Bronchial epithelial cell (primary cell): ENCODE results near the gene ICAM2. TPM values are rescaled to one million over a fixed set of nuclear protein-coding genes. Genes with fewer than 3 reads are reported as not detected.
A peak's percentile ranks its signal among the peaks of the same experiment; 100 is the strongest.
"Not testable (repeated sequence)": the region's sequence is repeated elsewhere in the genome, so short reads cannot be mapped to it uniquely, and the experiment has no call there.

ENCODE experiments used
- DNase-seq: peaks from one replicate; pipeline ENCODE4 v3.0.0-alpha.2; 2010; ENCODE audit warnings: low read depth
- FAIRE-seq: peaks from 2 replicates; lab custom pipeline; 2011; peaks lifted over from hg19 to GRCh38; lab: Jason Lieb, UNC
- H3K27me3 ChIP-seq: 2 replicates; pipeline ENCODE4 v1.5.1; 2011; ENCODE audit warnings: low read length; ENCODE audit not compliant: control insufficient read depth, insufficient read depth
- H3K36me3 ChIP-seq: 2 replicates; pipeline ENCODE4 v1.5.1; 2011; ENCODE audit warnings: low read length; ENCODE audit not compliant: control insufficient read depth, insufficient read depth
- H3K4me3 ChIP-seq: 2 replicates; pipeline ENCODE4 v1.5.1; 2011; ENCODE audit warnings: mild to moderate bottlenecking, low read depth, low read length, control low read depth
- total RNA-seq: library from RNA; depleted of rRNA; stranded (reverse); fragments of >200 nt; gene quantifications from 2 replicates; pipeline ENCODE4 v1.2.1, GENCODE V29; 2014
- TF ChIP-seq, protein P1 (sequence below): IDR thresholded peaks from 2 replicates; pipeline ENCODE4 v1.5.1; 2011; ENCODE audit warnings: mild to moderate bottlenecking, moderate library complexity, low read length, control low read depth, inconsistent platforms; ENCODE audit not compliant: insufficient read depth, severe bottlenecking

The ICAM2 gene
- total RNA-seq, 1 donor from 2014 or later: 0.26 TPM

DNA sequence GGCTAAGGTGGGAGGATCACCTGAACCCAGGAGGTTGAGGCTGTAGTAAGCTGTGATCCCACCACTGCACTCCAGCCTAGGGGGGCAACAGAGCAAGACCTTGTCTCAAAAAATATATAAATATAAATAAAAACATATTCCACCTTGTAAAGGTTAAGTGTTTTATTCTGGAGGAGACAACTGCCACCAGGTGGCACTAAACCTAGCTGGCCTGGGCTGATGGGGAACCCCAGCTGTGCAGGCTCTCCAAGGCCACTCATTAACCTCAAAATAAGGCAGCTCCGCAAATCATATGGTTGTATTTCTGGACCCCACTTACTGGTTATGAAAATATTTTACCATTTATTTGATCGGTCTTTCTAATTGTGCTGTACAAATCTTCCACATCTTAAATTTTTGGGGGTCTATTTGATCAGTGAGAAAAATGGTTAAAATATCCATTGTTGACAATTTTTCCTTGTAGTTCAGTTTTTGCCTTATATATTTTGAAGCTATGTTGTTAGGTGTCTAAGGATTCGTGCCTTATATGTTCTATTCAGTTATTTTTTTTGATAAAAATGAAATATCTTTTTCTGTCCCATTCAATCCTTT is 8.5 kb upstream of the ICAM2 start:
- Histone ChIP-seq H3K4me3 (no peak overlapping the region), H3K27me3 (no peaks in the 10 kb centered on the region), H3K36me3 (no peaks in the 10 kb centered on the region)
- FAIRE-seq: no peak
- TF ChIP-seq, protein P1, sequence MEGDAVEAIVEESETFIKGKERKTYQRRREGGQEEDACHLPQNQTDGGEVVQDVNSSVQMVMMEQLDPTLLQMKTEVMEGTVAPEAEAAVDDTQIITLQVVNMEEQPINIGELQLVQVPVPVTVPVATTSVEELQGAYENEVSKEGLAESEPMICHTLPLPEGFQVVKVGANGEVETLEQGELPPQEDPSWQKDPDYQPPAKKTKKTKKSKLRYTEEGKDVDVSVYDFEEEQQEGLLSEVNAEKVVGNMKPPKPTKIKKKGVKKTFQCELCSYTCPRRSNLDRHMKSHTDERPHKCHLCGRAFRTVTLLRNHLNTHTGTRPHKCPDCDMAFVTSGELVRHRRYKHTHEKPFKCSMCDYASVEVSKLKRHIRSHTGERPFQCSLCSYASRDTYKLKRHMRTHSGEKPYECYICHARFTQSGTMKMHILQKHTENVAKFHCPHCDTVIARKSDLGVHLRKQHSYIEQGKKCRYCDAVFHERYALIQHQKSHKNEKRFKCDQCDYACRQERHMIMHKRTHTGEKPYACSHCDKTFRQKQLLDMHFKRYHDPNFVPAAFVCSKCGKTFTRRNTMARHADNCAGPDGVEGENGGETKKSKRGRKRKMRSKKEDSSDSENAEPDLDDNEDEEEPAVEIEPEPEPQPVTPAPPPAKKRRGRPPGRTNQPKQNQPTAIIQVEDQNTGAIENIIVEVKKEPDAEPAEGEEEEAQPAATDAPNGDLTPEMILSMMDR: peak; percentile 69
- peak; percentile 62 for DNase-seq

DNA sequence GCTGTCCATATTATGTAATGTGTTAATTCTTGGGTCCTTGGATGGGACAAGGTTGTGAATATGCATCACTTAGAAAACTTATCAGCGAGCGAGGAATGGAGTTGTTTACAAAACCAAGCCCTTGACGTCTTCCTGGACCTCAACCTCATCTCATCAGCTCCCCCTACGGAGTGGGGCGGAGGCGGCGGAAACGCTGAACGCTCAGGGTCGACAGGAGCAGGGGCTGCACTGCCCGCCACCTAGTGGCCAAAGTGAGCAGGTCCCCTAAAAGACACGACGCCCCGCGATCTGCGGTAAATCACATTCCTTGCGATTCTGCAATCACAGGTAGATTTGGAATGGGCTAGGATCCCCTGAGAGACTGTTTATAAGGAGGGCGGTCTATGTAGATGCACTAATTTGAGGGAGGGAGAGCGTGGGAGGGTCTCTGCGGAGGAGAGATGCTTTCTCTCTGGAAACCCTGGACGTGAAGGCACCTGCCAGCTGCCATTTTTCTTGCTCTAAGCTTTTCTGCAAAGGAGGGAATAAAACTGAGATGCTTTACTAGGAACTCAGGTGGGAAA is 5.4 kb upstream of the ICAM2 start:
- TF ChIP-seq, protein P1: peak; percentile 97
- FAIRE-seq: no peak
- DNase-seq: peak; percentile 47
- Histone ChIP-seq H3K4me3 (no peak overlapping the region), H3K36me3 (no peaks in the 10 kb centered on the region), H3K27me3 (no peaks in the 10 kb centered on the region)

DNA sequence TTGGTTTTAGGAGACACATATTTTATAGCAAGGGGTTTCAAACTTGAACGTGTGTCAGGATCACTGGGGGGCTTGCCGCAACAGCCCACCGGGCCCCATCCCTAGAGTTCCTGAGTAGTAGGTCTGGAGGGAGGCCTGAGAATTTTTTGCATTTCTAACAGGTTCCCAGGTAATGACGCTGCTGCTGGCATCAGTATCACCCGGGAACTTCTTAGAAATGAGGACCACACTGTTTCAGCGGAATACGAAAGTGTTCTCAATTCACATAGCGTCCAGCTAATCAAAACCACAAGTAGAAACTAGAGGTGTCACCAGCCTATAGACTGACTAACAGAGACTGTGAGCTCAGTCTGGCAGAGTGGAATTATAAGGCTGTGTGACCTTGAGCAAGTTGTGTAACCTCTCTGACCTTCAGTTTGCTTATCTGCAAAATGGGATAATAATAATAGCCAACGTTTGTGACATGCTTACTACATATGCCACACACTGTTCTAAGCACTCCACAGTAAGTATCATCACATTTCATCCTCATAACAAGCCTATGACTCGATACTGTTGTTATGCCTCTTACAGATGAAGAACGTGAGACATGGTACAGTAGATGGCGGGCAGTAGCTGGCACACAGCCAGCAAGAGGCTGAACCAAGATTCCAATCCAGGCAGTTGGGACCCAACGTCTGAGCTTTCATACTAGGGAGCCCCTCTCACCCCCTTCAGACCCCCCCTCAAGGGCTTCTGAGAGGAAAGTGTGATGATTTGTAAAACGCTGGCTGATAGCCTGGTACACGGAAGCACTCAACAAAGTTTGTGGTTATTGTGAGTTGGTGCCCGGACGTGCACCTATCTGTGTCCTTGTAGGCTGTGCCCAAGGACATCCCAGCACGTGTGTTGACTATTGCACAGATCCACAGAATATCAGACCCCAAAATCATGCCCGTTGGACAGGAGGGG is 4.6 kb upstream of the ICAM2 start:
- FAIRE-seq (no peak), DNase-seq (peak; percentile 65)
- Histone ChIP-seq H3K4me3 (no peak overlapping the region), H3K36me3 (no peaks in the 10 kb centered on the region), H3K27me3 (no peaks in the 10 kb centered on the region)
- TF ChIP-seq, protein P1: no peak

GRCh38 chr17:64024215-64024654 is 3.8 kb upstream of the ICAM2 start:
- no peak overlapping the region for H3K4me3 ChIP-seq
- FAIRE-seq (no peak), DNase-seq (peak; percentile 35)
- no peaks in the 10 kb centered on the region for H3K36me3 ChIP-seq
- H3K27me3 ChIP-seq: no peaks in the 10 kb centered on the region
- TF ChIP-seq, protein P1: no peak

DNA sequence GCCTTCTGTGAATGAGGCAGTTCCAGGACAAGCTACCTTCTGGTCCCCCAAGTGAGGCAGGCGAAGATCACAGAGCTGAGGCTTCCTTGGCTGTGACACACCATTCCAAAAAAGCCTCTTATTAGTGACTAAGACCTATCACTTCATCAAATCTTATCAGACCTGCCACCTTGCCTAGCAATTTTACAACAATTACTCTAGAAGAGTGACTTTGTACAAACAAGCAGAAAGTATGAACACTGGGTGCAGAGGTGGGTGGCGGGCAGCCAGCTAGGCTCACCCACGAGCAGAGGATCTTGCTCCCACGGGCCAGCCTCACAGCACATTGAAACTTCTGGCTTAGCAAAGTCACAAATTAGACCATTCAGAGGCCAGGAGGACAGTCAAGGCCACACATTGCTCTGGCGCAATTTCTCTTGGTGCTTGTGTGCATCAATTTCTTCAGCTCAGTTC is 2.2 kb upstream of the ICAM2 start:
- H3K27me3 ChIP-seq: no peaks in the 10 kb centered on the region
- no peaks in the 10 kb centered on the region for H3K36me3 ChIP-seq
- DNase-seq: no peak
- TF ChIP-seq, protein P1: no peak
- no peak for FAIRE-seq
- H3K4me3 ChIP-seq: no peak overlapping the region

GRCh38 chr17:64019551-64019961 is 877 bp downstream of the ICAM2 start:
- H3K27me3 ChIP-seq, FAIRE-seq, H3K4me3 ChIP-seq, DNase-seq, H3K36me3 ChIP-seq: not testable (repeated sequence)
